ENCODE results near the gene GPC3. TPM values are rescaled to one million over a fixed set of nuclear protein-coding genes. Genes with fewer than 3 reads are reported as not detected.

The GPC3 gene
- total RNA-seq, 1 experiment from 2014 or later: 233 TPM

DNA sequence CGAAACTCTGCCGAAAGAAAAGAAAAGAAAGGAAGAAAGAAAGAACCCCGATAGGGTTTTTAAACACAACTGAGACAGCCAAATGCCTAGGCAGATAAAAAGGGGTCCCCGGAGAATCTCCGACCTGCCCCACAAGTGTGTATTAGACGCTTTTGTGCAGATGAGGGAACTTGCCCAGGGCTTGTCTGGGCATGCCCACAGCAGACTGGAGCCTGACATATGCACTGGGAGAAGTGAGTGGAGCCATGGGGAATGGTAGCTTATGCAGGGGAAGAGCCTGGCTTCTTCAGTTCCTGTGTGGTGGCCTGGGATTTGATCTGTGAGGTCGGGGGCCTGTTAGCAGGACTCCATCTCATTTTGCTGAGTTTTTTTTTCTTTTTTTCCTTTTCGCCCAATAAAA is 199.0 kb downstream of the GPC3 start:
- peaks cover 6% of the 10 kb centered on the region for H3K4me1 Mint-ChIP-seq (ENCODE audit: low read depth, unreplicated experiment)
- intact Hi-C loops (cut with micrococcal nuclease; ENCODE audit: unreplicated experiment): no loop called here
- H3K27ac Mint-ChIP-seq (ENCODE audit: unreplicated experiment): no peak overlapping the region
- H3K27me3 Mint-ChIP-seq (ENCODE audit: insufficient read depth, unreplicated experiment): no peaks in the 10 kb centered on the region
- no peaks in the 10 kb centered on the region for H3K27me3 ChIP-seq (replicated peaks; ENCODE audit: control insufficient read depth, insufficient read depth, low read length)
- H3K9me3 ChIP-seq: no peaks in the 10 kb centered on the region
- H3K4me3 ChIP-seq (ENCODE audit: low read depth, low read length): no peak overlapping the region
- no peaks in the 10 kb centered on the region for H3K9me3 Mint-ChIP-seq (ENCODE audit: unreplicated experiment)
- ChIA-PET POLR2A (no interaction called here), CTCF (no interaction called here)
- no peaks in the 10 kb centered on the region for H3K36me3 ChIP-seq (ENCODE audit: control insufficient read depth, insufficient read depth, low read length)
- no peak overlapping the region for H3K4me3 Mint-ChIP-seq (ENCODE audit: unreplicated experiment)
- no peak for DNase-seq
- H3K36me3 Mint-ChIP-seq (ENCODE audit: insufficient read depth, unreplicated experiment): no peaks in the 10 kb centered on the region
- no peak for TF ChIP-seq CTCF (IDR thresholded peaks at IDR 0.05; ENCODE audit: insufficient read depth in 1 of 2, low read depth in 1 of 2, low read length in 1 of 2, severe bottlenecking in 1 of 2, unreplicated experiment in 1 of 2)
- 0 out of 2 replicates have a peak, but pooled peaks cover 3% of the 10 kb centered on the region for H3K4me1 ChIP-seq
- BruUV-seq (replicated peaks): no TSS peak

GRCh38 chrX:133783274-133783673 is 202.1 kb downstream of the GPC3 start:
- Mint-ChIP-seq H3K4me3 (ENCODE audit: unreplicated experiment) (no peak overlapping the region), H3K36me3 (ENCODE audit: insufficient read depth, unreplicated experiment) (no peaks in the 10 kb centered on the region), H3K4me1 (ENCODE audit: low read depth, unreplicated experiment) (no peaks in the 10 kb centered on the region), H3K9me3 (ENCODE audit: unreplicated experiment) (no peaks in the 10 kb centered on the region), H3K27me3 (ENCODE audit: insufficient read depth, unreplicated experiment) (no peaks in the 10 kb centered on the region), H3K27ac (ENCODE audit: unreplicated experiment) (no peak overlapping the region)
- Histone ChIP-seq H3K4me3 (ENCODE audit: low read depth, low read length) (no peak overlapping the region), H3K27me3 (replicated peaks; ENCODE audit: control insufficient read depth, insufficient read depth, low read length) (no peaks in the 10 kb centered on the region), H3K9me3 (no peaks in the 10 kb centered on the region), H3K4me1 (0 out of 2 replicates have a peak, but pooled peaks cover 3% of the 10 kb centered on the region), H3K36me3 (ENCODE audit: control insufficient read depth, insufficient read depth, low read length) (no peaks in the 10 kb centered on the region)
- intact Hi-C loops (cut with micrococcal nuclease; ENCODE audit: unreplicated experiment): no loop called here
- ChIA-PET POLR2A (no interaction called here), CTCF (no interaction called here)
- no TSS peak for BruUV-seq (replicated peaks)
- DNase-seq: no peak
- TF ChIP-seq CTCF (IDR thresholded peaks at IDR 0.05; ENCODE audit: insufficient read depth in 1 of 2, low read depth in 1 of 2, low read length in 1 of 2, severe bottlenecking in 1 of 2, unreplicated experiment in 1 of 2): no peak

DNA sequence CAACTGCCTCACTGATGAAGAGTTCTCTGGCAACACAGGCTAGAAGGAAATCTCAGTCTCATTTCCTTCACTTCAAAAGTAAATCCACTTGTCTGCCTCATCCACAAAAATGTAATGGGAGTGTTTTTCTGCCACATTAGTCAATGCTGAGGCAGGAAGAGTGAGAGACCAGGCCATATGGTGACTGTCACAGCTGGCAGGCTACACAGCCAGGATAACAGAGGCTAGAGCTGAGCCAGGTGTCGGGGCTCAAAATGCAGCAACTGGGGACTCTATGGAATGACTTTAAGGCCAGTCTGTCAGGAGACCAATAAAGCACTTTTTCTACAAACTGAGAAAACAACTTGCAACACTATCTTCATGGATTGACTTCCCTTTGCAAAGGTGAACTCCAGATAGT is 204.2 kb downstream of the GPC3 start:
- DNase-seq: no peak
- Histone ChIP-seq H3K4me3 (ENCODE audit: low read depth, low read length) (no peak overlapping the region), H3K27me3 (replicated peaks; ENCODE audit: control insufficient read depth, insufficient read depth, low read length) (no peaks in the 10 kb centered on the region), H3K9me3 (no peaks in the 10 kb centered on the region), H3K36me3 (ENCODE audit: control insufficient read depth, insufficient read depth, low read length) (no peaks in the 10 kb centered on the region), H3K4me1 (0 out of 2 replicates have a peak, but pooled peaks cover 3% of the 10 kb centered on the region)
- Mint-ChIP-seq H3K36me3 (ENCODE audit: insufficient read depth, unreplicated experiment) (no peaks in the 10 kb centered on the region), H3K4me3 (ENCODE audit: unreplicated experiment) (no peak overlapping the region), H3K9me3 (ENCODE audit: unreplicated experiment) (no peaks in the 10 kb centered on the region), H3K27ac (ENCODE audit: unreplicated experiment) (no peak overlapping the region), H3K4me1 (ENCODE audit: low read depth, unreplicated experiment) (no peaks in the 10 kb centered on the region), H3K27me3 (ENCODE audit: insufficient read depth, unreplicated experiment) (no peaks in the 10 kb centered on the region)
- intact Hi-C loops (cut with micrococcal nuclease; ENCODE audit: unreplicated experiment): no loop called here
- TF ChIP-seq CTCF (IDR thresholded peaks at IDR 0.05; ENCODE audit: insufficient read depth in 1 of 2, low read depth in 1 of 2, low read length in 1 of 2, severe bottlenecking in 1 of 2, unreplicated experiment in 1 of 2): no peak
- CTCF ChIA-PET: no interaction called here
- POLR2A ChIA-PET: no interaction called here
- BruUV-seq (replicated peaks): no TSS peak
